ENCODE measurements around the gene UBC. TPM values are rescaled to one million over a fixed set of nuclear protein-coding genes. Genes with fewer than 3 reads are reported as not detected.

The UBC gene
- total RNA-seq, 1 experiment from 2014 or later: 1,259 TPM

- BruUV-seq (replicated peaks): no TSS peak
- Histone ChIP-seq H3K9me2 (ENCODE audit: insufficient read depth) (no peaks in the 10 kb centered on the region), H3K4me3 (replicated peaks in 1 of 2; ENCODE audit: low read depth in 1 of 2, low read length in 2 of 2) (peak overlapping the region; percentile 68 to 92), H3K9ac (ENCODE audit: low read length) (peak overlapping the region; percentile 92), H3K36me3 (ENCODE audit: control insufficient read depth in 1 of 2, insufficient read depth in 2 of 2, low read length in 2 of 2) (peaks cover 8 to 12% of the 10 kb centered on the region in 2 experiments), H3K79me2 (ENCODE audit: insufficient read depth, low read length) (peaks cover 53% of the 10 kb centered on the region), H3K9me3 (ENCODE audit: control insufficient read depth in 1 of 2, insufficient read depth in 1 of 2, low read depth in 1 of 2, low read length in 2 of 2) (no peaks in the 10 kb centered on the region), H3K27ac (ENCODE audit: low read depth, low read length) (peak overlapping the region; percentile 93), H3K4me2 (ENCODE audit: low read length) (peak overlapping the region; percentile 79), H3K27me3 (ENCODE audit: insufficient read depth, low read length) (no peaks in the 10 kb centered on the region), H4K20me1 (ENCODE audit: insufficient read depth) (no peaks in the 10 kb centered on the region), H3K4me1 (ENCODE audit: control insufficient read depth in 1 of 2, insufficient read depth in 2 of 2, low read length in 2 of 2) (peaks cover 22 to 40% of the 10 kb centered on the region in 2 experiments), H2AFZ (ENCODE audit: low read depth, low read length, poor library complexity, severe bottlenecking) (no peak overlapping the region)
- ChIA-PET RAD21 (ENCODE audit: low non-redundant PET in 1 of 2, low total read pairs in 2 of 2, uncharacterized antibody in 2 of 2, unreplicated experiment in 2 of 2) (no interaction called here), CTCF (interaction anchor here (0.9 kb wide), 1 partner anchor 42 kb away, joined by 5 read pairs; no protein-coding TSS in a partner anchor), POLR2A (interaction anchor here (1.2 to 2.0 kb wide), 2 partner anchors 17 to 51 kb away, joined by 4 to 7 read pairs; partner anchors contain the start of gene UBC)
- TF ChIP-seq CEBPB (IDR thresholded peaks at IDR 0.05; ENCODE audit: low read depth) (no peak), YY1 (IDR thresholded peaks at IDR 0.05; ENCODE audit: extremely low read depth, insufficient replicate concordance, low read depth, low read length) (no peak), SIN3A (IDR thresholded peaks at IDR 0.05; ENCODE audit: low read depth) (peak; percentile 18; the same call in 1 of the 2 replicates), CBX3 (IDR thresholded peaks at IDR 0.05; ENCODE audit: low read depth) (no peak), EGR1 (IDR thresholded peaks at IDR 0.05; ENCODE audit: low read depth) (no peak), JUND (IDR thresholded peaks at IDR 0.05) (no peak), POLR2AphosphoS5 (IDR thresholded peaks at IDR 0.05; ENCODE audit: low read depth, low read length) (no peak), SRF (IDR thresholded peaks at IDR 0.05; ENCODE audit: low read depth) (no peak), RAD21 (IDR thresholded peaks at IDR 0.05; ENCODE audit: low read depth) (no peak), EZH2 (IDR thresholded peaks at IDR 0.05) (no peak)
- TF ChIP-seq, protein P1, sequence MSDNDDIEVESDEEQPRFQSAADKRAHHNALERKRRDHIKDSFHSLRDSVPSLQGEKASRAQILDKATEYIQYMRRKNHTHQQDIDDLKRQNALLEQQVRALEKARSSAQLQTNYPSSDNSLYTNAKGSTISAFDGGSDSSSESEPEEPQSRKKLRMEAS (IDR thresholded peaks at IDR 0.05): peak; percentile 76; the same call in 1 of the 2 replicates
- peak; percentile 6; the same call in 1 of the 2 replicates for ATAC-seq
- intact Hi-C loops (cut with micrococcal nuclease): no loop called here
- no peak for DNase-seq (ENCODE audit: low read depth, low spot score)
Measured at GRCh38 chr12:124862768-124863415, 51.6 kb downstream of the UBC start.
